Stomach (tissue), 4 donors: Measurements from ENCODE around the gene CIDEB.

Experiments
- CTCF ChIP-seq, 7 experiments: fragments of 450-650 bp in 4 of 7; fragments of 200-600 bp in 3 of 7; sonication (generic) in 3 of 7; IDR thresholded peaks; one replicate each; pipeline ENCODE4 v1.5.1; 2016 to 2019; ENCODE audit warnings: antibody characterized with exemption in 7 of 7, control low read depth in 2 of 7, mild to moderate bottlenecking in 1 of 7
- POLR2A ChIP-seq, 4 donors: fragments of 450-650 bp; IDR thresholded peaks; one replicate each; pipeline ENCODE4 v1.6.1; 2016; ENCODE audit warnings: antibody characterized with exemption in 4 of 4, control low read depth in 2 of 4, mild to moderate bottlenecking in 1 of 4, moderate library complexity in 1 of 4

GRCh38 chr14:24332268-24332993, 24.7 kb upstream of the CIDEB start:
- TF ChIP-seq CTCF (IDR thresholded peaks at IDR 0.05) = peak in 5 of 7 experiments; percentile 63 to 87 (median 83)
- no peak for TF ChIP-seq POLR2A (IDR thresholded peaks at IDR 0.05)
